Keratinocyte (primary cell): Measurements from ENCODE around the gene SHC3. TPM values are rescaled to one million over a fixed set of nuclear protein-coding genes. Genes with fewer than 3 reads are reported as not detected.

Experiments used
- DNase-seq: peaks from one replicate; pipeline ENCODE4 v3.0.0-alpha.2; 2011; ENCODE audit warnings: low read depth, missing footprints, low spot score
- FAIRE-seq: peaks from 2 replicates; lab custom pipeline; 2011; peaks lifted over from hg19 to GRCh38; lab: Jason Lieb, UNC
- H2AFZ ChIP-seq: 2 replicates; pipeline ENCODE4 v1.6.0; 2012; ENCODE audit warnings: low read length, control low read depth, inconsistent platforms; ENCODE audit not compliant: control insufficient read depth
- H3K27ac ChIP-seq: 2 replicates; pipeline ENCODE4 v1.5.1; 2011; ENCODE audit warnings: low read length; ENCODE audit not compliant: control insufficient read depth, insufficient read depth
- H3K27me3 ChIP-seq: 3 replicates; pipeline ENCODE4 v1.6.0; 2011; ENCODE audit warnings: low read length; ENCODE audit not compliant: control insufficient read depth, insufficient read depth; ENCODE audit errors: extremely low read depth
- H3K36me3 ChIP-seq, 2 experiments: 2 replicates in 1 of 2; 3 replicates in 1 of 2; pipeline ENCODE4 v1.5.1; 2011; ENCODE audit warnings: low read length in 2 of 2, mild to moderate bottlenecking in 1 of 2; ENCODE audit not compliant: control insufficient read depth in 2 of 2, insufficient read depth in 2 of 2; ENCODE audit errors: extremely low read depth in 1 of 2
- H3K4me1 ChIP-seq: 3 replicates; pipeline ENCODE4 v1.5.1; 2011; ENCODE audit warnings: low read length; ENCODE audit not compliant: control insufficient read depth, insufficient read depth; ENCODE audit errors: extremely low read depth
- H3K4me2 ChIP-seq: 3 replicates; pipeline ENCODE4 v1.6.0; 2011; ENCODE audit warnings: low read depth, low read length; ENCODE audit not compliant: control insufficient read depth, insufficient read depth; ENCODE audit errors: extremely low read depth
- H3K4me3 ChIP-seq, 3 experiments: fragments of 200-600 bp in 1 of 3; sonication (generic) in 1 of 3; 2 replicates in 2 of 3; 3 replicates in 1 of 3; pipeline ENCODE4 v1.5.1; 2011 to 2016; ENCODE audit warnings: low read length in 3 of 3, mild to moderate bottlenecking in 3 of 3, control low read depth in 2 of 3, inconsistent platforms in 1 of 3, low read depth in 1 of 3, mixed read lengths in 1 of 3, mixed run types in 1 of 3, moderate library complexity in 1 of 3; ENCODE audit not compliant: control insufficient read depth in 2 of 3, insufficient read depth in 2 of 3; ENCODE audit errors: extremely low read depth in 1 of 3
- H3K79me2 ChIP-seq: 2 replicates; pipeline ENCODE4 v1.6.0; 2012; ENCODE audit warnings: low read length; ENCODE audit not compliant: control insufficient read depth, insufficient read depth
- H3K9ac ChIP-seq: 3 replicates; pipeline ENCODE4 v1.6.0; 2011; ENCODE audit warnings: low read length; ENCODE audit not compliant: control insufficient read depth, insufficient read depth; ENCODE audit errors: extremely low read depth
- H3K9me1 ChIP-seq: 3 replicates; pipeline ENCODE4 v1.6.0; 2011; ENCODE audit warnings: low read length; ENCODE audit not compliant: control insufficient read depth, insufficient read depth; ENCODE audit errors: extremely low read depth
- H3K9me3 ChIP-seq: 2 replicates; pipeline ENCODE4 v1.5.1; 2012; ENCODE audit warnings: low read depth, low read length; ENCODE audit not compliant: control insufficient read depth
- H4K20me1 ChIP-seq: 3 replicates; pipeline ENCODE4 v1.6.0; 2011; ENCODE audit warnings: low read length; ENCODE audit not compliant: control insufficient read depth, insufficient read depth; ENCODE audit errors: extremely low read depth
- CTCF ChIP-seq, 3 experiments: IDR thresholded peaks in 1 of 3; conservative IDR thresholded peaks in 1 of 3; optimal IDR thresholded peaks in 1 of 3; 2 replicates in 2 of 3; 3 replicates in 1 of 3; pipeline versions ENCODE3 to v1.5.1; 2011; ENCODE audit warnings: low read length in 3 of 3, mild to moderate bottlenecking in 3 of 3, moderate library complexity in 2 of 3, control low read depth in 1 of 3, inconsistent platforms in 1 of 3; ENCODE audit not compliant: insufficient read depth in 2 of 3; ENCODE audit errors: extremely low read depth in 1 of 3
- EZH2 ChIP-seq: IDR thresholded peaks from one replicate; pipeline ENCODE4 v1.6.1; 2012; ENCODE audit warnings: inconsistent platforms, mild to moderate bottlenecking, low read length, moderate library complexity
- dilution Hi-C: fragments of 300-500 bp; cut with MboI; formaldehyde crosslinking; loops from one replicate; pipeline ENCODE4 v1.7.0; 2020; ENCODE audit warnings: low sequenced_read_pairs; ENCODE audit not compliant: extremely low pct_ligation_motif_present
- polyA plus RNA-seq, 5 experiments: library from polyadenylated mRNA; depleted of rRNA in 3 of 5; stranded (reverse) in 3 of 5; stranded (forward) in 1 of 5; unstranded in 1 of 5; fragments of >200 nt; gene quantifications; 1 replicate in 1 of 5; 2 replicates in 3 of 5; 3 replicates in 1 of 5; pipeline versions ENCODE4 v1.2.1 to v1.2.3, GENCODE V29; 2011 to 2012; ENCODE audit warnings: missing spikeins in 2 of 5, low read depth in 1 of 5, low replicate concordance in 1 of 5

Gene SHC3
- polyA plus RNA-seq, 1 donor (not counting 4 experiments of a cell fraction or from before 2014, with no cell fraction given): 0.03 TPM

- H2AFZ ChIP-seq: no peak overlapping the region
- H3K9me1 ChIP-seq: no peaks in the 10 kb centered on the region
- no peak overlapping the region for H3K4me3 ChIP-seq
- dilution Hi-C loops: no loop called here
- no peak for DNase-seq
- TF ChIP-seq CTCF (optimal IDR thresholded peaks at IDR 0.05 in 1 of 3, IDR thresholded peaks at IDR 0.05 in 1 of 3, conservative IDR thresholded peaks at IDR 0.05 in 1 of 3; ENCODE audit: extremely low read depth in 1 of 3, insufficient read depth in 2 of 3, low read length in 3 of 3) (no peak), EZH2 (no peak)
- H3K36me3 ChIP-seq: no peaks in the 10 kb centered on the region
- H3K79me2 ChIP-seq: no peaks in the 10 kb centered on the region
- no peak for FAIRE-seq
- no peak overlapping the region for H3K27ac ChIP-seq
- no peaks in the 10 kb centered on the region for H3K27me3 ChIP-seq
- H3K4me2 ChIP-seq: no peak overlapping the region
- no peak overlapping the region for H3K9ac ChIP-seq
- H4K20me1 ChIP-seq: no peaks in the 10 kb centered on the region
- no peaks in the 10 kb centered on the region for H3K4me1 ChIP-seq
- no peaks in the 10 kb centered on the region for H3K9me3 ChIP-seq
Observed at GRCh38 chr9:89073397-89073796, 105.2 kb downstream of the SHC3 start.

GRCh38 chr9:89071591-89071990 lies 107.0 kb downstream of the SHC3 start:
- Histone ChIP-seq H3K79me2 (no peaks in the 10 kb centered on the region), H2AFZ (no peak overlapping the region), H3K27me3 (no peaks in the 10 kb centered on the region), H3K27ac (no peak overlapping the region), H3K9ac (no peak overlapping the region), H3K9me3 (no peaks in the 10 kb centered on the region), H3K4me2 (no peak overlapping the region), H3K4me3 (no peak overlapping the region), H3K9me1 (no peaks in the 10 kb centered on the region), H3K4me1 (no peaks in the 10 kb centered on the region), H3K36me3 (no peaks in the 10 kb centered on the region), H4K20me1 (no peaks in the 10 kb centered on the region)
- TF ChIP-seq EZH2: no peak
- TF ChIP-seq CTCF (optimal IDR thresholded peaks at IDR 0.05 in 1 of 3, IDR thresholded peaks at IDR 0.05 in 1 of 3, conservative IDR thresholded peaks at IDR 0.05 in 1 of 3; ENCODE audit: extremely low read depth in 1 of 3, insufficient read depth in 2 of 3, low read length in 3 of 3): no peak
- FAIRE-seq (no peak), DNase-seq (no peak)
- dilution Hi-C loops: no loop called here
